WTC11 (cell line): Measurements from ENCODE around the gene ZNF827.

Source experiments
- CTCF ChIP-seq: fragments of 200-600 bp; IDR thresholded peaks from 2 replicates; pipeline ENCODE4 v1.8.0; 2022; ENCODE audit warnings: antibody characterized with exemption
- E2F1 ChIP-seq: sonication (generic); formaldehyde crosslinking; IDR thresholded peaks from 2 replicates; pipeline ENCODE4 v1.8.0; 2022; ENCODE audit warnings: mild to moderate bottlenecking, missing genetic modification reagents

- TF ChIP-seq CTCF (no peak), E2F1 (CRISPR knock-in tag) (no peak)
Observed at GRCh38 chr4:145909773-145910172, 28.9 kb downstream of the ZNF827 start.
